Right lobe of liver (tissue), 4 donors: ENCODE data around the gene MRPS18A.

ENCODE experiments used
- POLR2A ChIP-seq: fragments of 450-650 bp; IDR thresholded peaks from one replicate; pipeline ENCODE4 v1.6.1; 2017; ENCODE audit warnings: antibody characterized with exemption, mild to moderate bottlenecking
- TF ChIP-seq, protein P1 (sequence below), 4 donors: fragments of 200-600 bp in 3 of 4; fragments of 450-650 bp in 1 of 4; IDR thresholded peaks; one replicate each; pipeline versions ENCODE4 v1.5.1 to v1.8.0; 2016 to 2022; ENCODE audit warnings: antibody characterized with exemption in 4 of 4, mild to moderate bottlenecking in 2 of 4
- donor health status: DM: no; HTN: no; CAD: no.
- donor health status: DM: no; HTN: no; CAD: no.
- donor health status: DM: no; HTN: yes; CAD: no.

GRCh38 chr6:43647613-43648012 lies 40.0 kb downstream of the MRPS18A start:
- no peak for TF ChIP-seq POLR2A
- TF ChIP-seq, protein P1, sequence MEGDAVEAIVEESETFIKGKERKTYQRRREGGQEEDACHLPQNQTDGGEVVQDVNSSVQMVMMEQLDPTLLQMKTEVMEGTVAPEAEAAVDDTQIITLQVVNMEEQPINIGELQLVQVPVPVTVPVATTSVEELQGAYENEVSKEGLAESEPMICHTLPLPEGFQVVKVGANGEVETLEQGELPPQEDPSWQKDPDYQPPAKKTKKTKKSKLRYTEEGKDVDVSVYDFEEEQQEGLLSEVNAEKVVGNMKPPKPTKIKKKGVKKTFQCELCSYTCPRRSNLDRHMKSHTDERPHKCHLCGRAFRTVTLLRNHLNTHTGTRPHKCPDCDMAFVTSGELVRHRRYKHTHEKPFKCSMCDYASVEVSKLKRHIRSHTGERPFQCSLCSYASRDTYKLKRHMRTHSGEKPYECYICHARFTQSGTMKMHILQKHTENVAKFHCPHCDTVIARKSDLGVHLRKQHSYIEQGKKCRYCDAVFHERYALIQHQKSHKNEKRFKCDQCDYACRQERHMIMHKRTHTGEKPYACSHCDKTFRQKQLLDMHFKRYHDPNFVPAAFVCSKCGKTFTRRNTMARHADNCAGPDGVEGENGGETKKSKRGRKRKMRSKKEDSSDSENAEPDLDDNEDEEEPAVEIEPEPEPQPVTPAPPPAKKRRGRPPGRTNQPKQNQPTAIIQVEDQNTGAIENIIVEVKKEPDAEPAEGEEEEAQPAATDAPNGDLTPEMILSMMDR (IDR thresholded peaks at IDR 0.05) = no peak
